NCI-H2196 treated with DMSO at 0.1 percent for 48 hours (cell line): ENCODE data around the gene FUBP3.

Experiments
- DNase-seq: peaks from one replicate; lab custom pipeline; 2025; ENCODE audit not compliant: unreplicated experiment; lab: John Stamatoyannopoulos, UW

FUBP3 gene

DNA sequence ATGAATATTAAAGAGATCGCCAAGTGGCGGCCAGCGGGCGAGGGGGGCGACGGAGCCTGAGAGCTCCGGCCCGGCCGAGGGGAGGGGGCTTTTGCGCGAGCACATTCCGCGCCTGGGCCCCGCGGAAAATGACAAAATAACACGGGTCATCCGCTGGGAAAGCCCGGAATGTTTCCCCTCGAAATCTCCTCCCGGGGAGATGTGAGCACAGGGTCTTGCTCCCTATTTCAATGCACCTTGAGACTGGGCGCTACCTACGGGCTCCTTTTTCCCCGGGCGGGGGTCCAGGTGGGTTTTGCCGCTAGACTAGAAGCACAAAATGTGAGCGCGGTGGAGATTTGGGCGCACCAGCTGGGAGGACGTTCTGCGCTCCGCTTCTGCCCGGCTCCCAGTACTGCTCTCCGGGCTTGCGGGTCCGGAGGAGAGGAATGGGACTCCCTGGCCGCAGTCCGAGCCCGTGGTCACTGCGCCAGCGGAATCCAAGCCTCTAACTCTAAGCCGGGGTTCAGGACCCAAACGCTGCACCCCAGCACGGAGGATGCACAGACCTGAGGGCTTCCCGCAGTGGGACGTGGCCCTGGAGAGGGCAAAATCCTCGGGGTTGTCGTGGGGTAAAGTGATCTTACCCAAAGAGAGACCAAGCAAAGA lies 82.2 kb downstream of the FUBP3 start:
- no peak for DNase-seq

DNA sequence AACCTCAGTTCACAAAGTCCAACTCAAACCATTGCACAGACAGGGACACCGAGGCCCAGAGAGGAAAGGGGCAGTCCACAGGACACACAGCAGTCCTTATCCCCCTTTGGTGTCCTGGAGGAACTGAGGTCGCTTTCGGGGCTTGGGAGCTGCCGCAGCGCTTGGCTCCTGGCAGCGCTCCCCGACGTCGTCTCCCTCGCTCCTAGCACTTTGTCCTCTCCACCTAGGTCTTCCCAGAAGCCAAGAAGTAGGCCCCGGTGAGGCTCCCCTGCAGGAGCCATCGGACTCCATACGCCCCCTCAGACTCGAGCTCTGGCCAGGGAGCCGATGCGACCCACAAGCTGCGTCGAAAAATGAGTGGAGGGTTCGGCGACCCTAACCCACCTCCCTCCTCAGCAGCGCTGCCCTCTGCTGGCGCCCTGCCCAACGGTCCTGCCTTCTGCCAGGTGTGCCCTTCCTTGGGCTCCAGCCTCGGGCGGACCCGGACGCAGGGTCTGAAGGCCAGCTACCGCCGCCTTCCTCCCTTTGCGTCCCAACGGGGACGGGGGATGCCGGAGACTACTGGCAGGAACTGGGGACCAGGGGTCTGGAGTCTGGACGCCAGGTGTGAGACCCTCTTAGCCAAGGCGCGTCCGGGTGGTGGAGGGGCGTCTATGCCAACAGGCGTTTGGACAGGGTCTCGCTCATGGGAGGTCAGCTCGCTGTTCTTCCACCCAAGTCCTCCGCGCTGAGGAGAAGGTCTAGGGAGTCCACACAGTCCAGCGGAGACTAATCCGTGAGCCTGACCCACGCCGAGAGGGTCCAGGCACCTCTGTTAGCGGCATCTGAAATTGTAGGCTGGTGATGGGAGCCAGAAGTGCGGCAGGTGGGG lies 83.0 kb downstream of the FUBP3 start:
- no peak for DNase-seq

DNA sequence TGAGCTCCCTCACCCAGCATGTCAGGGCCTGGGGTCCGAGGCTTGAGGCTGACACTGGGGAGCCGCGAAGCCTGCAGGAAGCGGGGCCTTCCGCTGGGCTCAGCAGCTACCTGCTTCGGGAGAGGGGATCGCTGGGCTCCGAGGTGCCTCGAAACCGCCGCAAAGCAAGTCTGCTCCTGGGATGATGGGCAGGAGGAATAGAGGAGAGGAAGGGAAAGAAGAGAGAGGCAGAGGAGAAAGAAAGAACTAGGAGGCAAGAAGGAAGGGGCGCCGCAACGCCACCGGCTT lies 83.5 kb downstream of the FUBP3 start:
- no peak for DNase-seq

DNA sequence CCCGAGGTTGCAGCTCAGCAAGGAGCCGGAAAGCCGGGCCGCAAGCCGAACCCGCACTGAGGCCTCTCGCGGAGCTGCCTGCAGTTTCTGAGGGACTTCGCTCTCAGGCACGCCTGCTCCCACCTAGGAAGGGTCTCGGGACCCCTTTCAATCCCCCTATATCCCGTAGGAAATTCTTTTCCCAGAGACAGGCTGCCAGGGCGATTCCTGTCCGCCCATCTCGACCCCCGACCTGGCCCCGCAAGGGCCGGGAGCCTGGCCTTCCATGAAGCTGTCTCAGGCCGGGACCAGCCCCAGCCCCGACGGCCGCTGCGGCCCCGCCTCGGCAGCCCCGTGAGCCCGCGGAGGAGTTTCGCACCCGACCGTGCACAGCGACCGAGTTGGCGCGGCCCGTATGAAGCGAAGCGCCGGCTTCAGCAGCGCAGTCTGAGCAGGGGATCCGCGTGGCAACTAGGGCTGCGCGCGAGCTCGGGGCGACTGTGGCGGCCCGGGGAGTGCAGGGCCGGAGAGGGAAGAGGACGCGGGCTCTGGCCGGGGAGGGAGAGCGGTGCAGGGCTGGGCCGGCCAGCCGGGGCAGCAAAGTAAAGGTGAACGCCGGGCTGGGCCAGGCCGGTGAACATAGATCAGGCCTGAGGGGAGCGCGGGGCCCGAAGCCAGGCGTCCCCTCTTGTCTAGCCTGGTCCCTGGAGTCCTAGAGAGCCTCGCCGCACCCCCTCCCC lies 84.0 kb downstream of the FUBP3 start:
- no peak for DNase-seq

DNA sequence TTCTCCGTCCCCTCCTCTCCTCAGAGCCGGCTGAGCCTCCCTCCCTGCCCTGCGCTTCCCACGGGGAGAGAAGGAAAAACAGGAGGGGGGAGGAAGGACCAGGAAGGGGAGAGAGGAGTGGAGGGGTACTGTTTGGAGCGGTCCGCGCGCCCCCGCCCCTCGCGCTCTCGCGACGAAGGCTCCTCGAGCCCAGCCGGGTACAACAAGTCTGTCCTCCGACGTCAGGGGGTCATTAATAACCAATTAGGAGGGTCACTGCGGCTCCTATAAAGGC lies 84.5 kb downstream of the FUBP3 start:
- no peak for DNase-seq

DNA sequence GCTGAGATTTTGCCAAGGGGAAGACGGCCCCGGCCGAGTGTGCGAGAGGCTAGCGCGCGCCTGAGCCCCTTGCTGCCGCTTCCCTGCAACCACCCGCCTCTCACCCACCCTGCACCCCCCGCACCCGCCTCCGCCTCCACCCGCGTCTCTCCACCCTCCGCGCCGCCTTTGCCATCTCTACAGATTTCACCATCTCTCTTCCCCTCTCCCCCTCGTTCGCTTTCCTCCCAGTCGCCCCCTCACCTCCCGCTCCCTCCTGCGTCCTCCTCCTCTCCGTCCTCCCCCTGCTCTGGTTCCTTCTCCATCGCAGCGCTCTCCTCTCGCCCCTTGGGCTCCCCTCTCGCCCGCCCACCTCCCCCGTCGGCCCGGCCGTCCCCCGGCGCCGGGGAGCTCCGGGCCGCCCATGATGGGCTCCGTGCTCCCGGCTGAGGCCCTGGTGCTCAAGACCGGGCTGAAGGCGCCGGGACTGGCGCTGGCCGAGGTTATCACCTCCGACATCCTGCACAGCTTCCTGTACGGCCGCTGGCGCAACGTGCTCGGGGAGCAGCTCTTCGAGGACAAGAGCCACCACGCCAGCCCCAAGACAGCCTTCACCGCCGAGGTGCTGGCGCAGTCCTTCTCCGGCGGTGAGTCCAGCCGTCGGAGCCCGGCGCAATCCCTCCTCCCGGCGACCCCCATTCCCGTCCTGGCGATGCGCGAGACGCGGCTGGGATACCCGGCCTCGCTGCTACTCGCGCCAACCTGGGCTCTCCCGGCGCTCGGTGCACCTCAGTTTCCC lies 85.1 kb downstream of the FUBP3 start, which contains the start of gene PRDM12:
PRDM12 (plus strand) TSS at position 344 of the 778 bp plus-strand sequence; CDS start at position 404, 60 bp downstream.
- DNase-seq, result no peak

DNA sequence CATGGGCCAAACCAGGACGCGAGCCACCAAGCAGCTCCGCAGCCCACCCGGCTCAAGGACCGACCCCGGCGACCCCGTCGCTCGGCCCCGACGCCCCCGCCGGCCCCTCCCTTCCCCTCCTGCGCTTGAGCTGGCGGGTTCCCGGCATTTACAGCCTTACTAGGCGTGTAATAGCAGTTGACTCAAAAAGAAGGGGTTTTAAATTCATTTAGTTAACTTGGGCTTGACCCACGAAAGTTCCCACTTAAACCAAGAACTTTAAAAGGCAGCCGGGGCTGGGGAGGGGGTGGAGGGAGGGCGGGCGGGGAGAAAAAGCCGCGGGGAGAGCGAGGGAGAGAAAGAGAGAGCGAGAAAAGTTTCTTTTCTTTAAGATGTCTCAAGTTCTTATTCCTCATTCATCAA lies 85.7 kb downstream of the FUBP3 start:
- no peak for DNase-seq

DNA sequence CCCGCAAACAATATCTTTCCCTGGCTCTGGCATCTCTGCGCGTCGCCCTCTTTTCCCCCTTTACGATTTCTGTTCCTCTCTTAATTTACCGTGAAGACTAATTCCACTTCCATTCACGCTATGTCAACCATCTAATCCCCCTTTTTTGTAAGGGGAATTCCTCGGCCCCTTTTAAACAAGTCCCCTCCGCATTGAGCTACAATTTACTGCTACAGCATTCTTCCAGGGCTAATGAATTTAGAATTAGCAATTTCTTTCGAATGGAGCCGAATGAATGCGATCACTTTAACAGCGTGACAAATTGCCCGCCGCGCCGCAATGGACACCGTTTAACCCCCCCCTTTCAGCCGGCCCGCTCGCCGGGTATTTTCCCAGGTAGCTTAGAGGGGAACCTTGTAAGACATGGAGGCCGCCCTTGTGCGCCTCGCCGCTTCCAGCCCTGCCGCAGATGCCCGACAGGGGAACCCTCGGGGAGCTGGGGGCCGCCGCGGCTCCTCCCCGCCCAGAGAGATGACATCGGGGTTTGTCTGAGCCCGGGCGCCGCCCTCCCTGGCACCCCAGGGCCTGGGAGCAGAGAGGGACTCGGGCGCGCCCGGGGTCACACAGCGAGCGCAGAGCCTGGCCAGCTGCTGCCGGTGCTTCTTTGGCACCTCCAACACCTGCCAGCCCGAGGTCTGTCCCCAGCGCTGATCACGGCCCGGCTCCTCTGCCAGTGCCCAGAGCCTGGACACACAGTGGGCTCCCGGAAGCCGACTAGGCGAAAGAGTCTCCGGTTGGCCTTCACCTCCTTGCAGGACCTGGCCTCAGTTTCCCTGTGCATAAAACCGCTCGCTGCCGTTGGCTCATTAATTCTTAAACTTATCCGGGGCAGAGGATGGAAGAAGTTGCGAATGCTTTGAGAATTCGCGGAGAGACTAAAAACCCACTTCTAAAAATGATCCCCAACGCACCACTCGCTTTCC lies 86.3 kb downstream of the FUBP3 start:
- no peak for DNase-seq

DNA sequence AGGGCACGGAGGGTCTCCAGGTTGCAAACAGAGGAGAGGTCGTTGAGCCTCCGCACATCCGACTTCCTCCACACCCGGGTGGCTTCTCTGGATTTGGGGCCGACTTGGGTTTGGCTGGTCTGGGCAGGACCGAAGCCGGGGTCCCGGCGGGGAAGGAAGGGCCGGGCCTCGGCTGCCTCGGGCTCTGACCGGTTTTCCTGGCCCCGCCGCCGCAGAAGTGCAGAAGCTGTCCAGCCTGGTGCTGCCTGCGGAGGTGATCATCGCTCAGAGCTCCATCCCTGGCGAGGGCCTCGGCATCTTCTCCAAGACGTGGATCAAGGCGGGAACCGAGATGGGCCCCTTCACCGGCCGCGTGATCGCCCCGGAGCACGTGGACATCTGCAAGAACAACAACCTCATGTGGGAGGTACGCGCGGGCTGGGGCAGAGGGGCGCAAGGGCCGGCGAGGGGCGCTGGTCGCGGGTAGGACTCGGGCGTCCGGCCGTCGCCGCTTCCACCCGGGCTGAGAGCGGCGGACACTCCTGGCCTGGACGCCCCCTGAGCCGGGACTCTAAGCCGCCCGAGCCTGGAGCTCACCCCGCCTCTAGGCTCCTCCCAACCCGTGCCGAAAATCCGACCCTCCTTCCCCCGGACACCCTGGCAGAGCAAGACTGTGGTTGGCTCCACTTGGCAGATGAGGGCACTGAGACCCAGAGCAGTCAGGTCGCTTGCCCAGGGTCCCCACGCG lies 87.2 kb downstream of the FUBP3 start:
- no peak for DNase-seq

DNA sequence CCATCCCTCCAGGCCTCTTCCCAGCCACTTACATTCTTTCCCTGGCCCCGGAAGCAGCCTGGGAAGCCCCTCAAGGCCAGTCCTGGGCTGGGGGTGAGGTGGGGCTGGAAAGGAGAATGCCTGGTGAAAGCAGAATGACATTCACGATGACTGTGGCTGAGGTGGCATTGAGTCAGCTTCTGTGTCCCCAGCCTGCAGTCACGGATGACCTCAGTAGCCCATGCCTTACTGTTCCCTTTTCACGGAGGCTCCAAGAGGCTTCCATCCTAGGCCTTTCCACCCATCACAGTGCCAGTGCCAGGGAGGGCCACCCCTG lies 87.7 kb downstream of the FUBP3 start:
- DNase-seq, result no peak

DNA sequence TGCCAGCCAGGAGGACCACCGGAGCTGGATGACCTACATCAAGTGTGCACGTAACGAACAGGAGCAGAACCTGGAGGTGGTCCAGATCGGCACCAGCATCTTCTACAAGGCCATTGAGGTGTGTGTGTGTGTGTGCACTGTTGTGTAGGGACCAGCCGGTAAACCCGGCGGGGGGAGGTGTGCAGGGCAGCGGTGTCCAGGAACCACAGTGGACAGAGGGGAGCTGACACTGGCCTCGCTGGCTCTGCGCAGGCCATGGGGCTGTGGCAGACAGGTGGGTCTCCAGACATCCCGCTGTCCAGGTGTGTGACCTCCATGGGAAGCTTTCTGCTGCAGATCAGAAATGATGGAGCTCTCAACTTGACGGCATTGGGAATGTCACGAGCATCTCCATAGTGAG lies 88.8 kb downstream of the FUBP3 start:
- DNase-seq, result no peak

DNA sequence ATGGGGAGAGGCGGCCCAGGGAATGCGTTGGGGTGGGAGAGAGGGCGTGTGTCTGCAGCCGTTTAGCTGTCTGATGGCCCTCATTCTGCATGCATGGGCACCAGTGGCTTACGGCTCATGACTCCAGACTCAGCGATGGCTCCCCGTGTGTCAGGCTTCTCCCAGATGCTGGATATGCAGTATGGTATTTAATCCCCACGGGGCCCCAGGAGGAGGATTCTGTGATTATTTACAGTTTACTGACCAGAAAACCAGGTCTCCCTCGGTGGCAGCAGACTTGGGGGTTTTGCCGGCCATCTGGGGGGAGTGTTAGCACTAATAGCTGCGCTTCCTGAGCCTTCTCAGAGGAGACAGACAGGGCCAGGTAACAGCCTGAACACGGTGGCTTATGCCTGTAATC lies 89.3 kb downstream of the FUBP3 start:
- no peak for DNase-seq

DNA sequence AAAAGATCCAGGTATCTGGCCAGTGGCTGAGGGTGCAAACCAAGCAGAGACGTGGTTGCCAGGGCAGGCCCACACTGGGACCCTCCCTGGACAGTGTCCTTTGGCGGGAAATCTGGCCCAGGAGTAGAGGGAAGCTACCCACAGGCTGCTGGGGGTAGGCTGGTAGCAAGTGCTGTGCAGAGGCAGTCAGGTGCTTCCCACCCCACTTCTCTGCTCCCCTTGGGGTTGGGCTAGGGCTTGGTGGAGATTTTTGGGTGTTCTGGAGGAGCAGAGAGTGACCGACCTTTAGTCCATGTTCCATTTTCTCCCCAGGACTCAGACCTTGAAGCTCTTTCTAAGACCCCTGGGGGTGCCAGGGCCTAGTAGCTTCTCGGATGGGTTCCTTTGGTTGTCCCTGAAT lies 90.6 kb downstream of the FUBP3 start:
- DNase-seq, result no peak

DNA sequence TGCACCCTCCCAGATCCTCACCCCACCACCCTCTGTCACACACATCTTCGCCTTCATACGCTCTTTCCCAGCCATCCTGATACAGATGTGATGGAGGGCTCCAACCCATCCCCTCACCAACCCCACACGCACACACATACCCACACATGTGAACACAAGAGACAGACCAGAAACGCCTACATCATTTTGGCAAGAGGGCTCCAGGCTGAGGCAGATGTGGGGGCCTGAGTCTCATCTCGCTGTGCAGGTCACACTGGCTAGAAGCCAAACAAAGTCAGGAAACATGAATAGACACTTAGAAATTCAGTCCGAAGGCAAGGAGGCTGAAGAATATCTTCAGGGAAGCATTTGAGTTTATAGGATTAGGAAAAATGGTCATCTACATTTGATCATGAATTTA lies 91.3 kb downstream of the FUBP3 start:
- DNase-seq, result no peak

DNA sequence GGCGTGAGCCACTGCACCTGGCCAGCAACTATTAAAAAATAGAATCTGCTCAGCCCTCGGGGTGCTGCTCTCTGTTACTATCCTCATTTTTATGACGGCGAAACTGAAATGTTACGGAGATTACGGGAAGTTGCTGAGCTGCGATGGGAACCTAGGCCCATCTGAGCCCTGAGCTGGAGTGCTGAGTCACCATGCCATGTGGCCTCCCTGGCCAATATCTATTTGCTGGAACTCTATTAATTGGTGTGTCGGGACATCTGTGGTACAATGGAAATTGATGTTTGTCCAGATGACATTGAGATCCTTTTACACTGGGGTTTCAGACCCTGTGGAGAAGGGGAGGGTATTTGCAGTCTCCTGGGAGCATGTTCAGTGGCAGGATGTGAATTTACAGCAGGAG lies 93.1 kb downstream of the FUBP3 start:
- DNase-seq, result no peak

DNA sequence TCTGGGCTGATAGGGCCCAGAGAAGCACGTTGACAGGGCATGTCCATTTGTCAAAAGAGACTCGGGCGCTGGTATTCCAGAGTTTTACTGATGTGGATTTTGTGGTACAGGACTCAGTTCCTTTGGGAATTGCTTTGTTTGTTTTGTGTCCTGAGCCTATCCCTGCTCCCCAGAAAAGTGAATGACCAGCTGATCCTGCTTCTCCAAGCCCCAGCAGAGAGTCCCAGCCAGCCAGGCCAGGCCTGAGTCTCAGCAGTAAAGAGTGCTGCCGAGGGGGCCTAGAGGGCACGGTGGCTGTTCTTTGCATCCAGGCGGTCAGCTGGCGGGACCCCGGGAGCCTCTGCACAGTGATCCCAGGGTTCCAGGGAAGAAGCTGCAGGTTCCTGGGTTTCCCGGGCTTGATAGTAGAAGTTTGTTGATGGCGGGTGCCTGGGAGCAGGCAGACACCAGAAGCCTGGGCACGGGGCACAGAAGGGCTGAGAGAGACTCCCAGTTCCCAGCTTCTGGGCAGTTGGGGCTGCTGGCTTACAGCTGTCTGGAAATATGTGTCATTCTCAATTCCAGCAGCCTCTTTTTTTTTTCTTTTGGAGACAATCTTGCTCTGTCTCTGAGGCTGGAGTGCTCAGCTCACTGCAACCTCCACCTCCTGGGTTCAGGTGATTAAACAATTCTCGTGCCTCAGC lies 93.7 kb downstream of the FUBP3 start:
- DNase-seq, result no peak

DNA sequence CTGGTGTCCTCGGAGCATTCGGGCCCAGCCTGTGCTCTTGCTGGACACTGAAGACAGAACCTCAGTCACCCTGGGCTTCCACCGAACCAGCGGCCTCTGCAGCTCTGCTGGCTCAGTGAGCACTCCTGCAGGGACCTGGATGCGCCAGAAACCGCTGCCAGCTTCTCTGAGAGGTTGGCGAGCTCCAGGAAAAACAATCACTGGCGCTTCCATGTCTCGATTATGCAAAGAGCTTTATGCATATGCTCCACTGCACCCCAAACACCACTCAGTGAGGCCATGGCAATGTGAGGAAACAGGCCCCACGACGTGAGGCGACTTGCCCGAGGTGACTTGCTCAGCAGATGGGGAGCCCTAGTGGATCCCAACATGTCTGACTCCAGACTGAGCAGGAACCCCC lies 96.0 kb downstream of the FUBP3 start:
- no peak for DNase-seq

DNA sequence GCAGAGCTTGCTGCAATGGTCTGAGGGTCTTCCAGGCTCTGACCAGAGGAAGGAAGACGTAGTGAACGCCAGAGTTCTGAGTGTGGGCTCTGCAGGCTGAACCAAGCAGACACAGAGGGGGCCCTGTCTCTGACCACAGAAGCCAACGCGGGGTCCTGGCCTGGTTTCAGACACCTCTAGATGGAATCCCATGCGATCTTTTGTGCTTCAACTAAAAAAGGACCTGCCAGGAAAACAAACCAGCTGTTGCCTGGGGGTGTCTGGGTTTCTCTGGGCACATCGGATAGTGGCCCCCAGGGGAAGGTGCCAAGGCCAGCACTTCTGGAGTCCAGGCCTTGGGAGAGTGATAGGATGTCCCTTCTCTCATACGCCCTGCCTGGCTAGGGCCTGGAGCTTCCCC lies 97.9 kb downstream of the FUBP3 start:
- no peak for DNase-seq
